H9 (cell line): Measurements from ENCODE around the gene CD300LG. TPM values are rescaled to one million over a fixed set of nuclear protein-coding genes. Genes with fewer than 3 reads are reported as not detected.

Experiments
- DNase-seq: peaks from one replicate; pipeline ENCODE4 v3.0.0-alpha.2; 2017
- H2AFZ ChIP-seq: one replicate; pipeline ENCODE4 v1.6.1; 2013; ENCODE audit warnings: mild to moderate bottlenecking, low read length, control low read depth, moderate library complexity
- H2AK5ac ChIP-seq: 2 replicates; pipeline ENCODE4 v1.6.1; 2013; ENCODE audit warnings: low read length, control low read depth, mixed read lengths; ENCODE audit not compliant: insufficient read length
- H2BK120ac ChIP-seq: one replicate; pipeline ENCODE4 v1.6.1; 2013; ENCODE audit warnings: low read depth, mild to moderate bottlenecking, low read length, control low read depth, inconsistent platforms; ENCODE audit not compliant: poor library complexity, severe bottlenecking
- H2BK12ac ChIP-seq: 2 replicates; pipeline ENCODE4 v1.6.1; 2013; ENCODE audit warnings: low read length, control low read depth, mixed read lengths, low read depth; ENCODE audit not compliant: insufficient read length
- H2BK15ac ChIP-seq: 2 replicates; pipeline ENCODE4 v1.6.1; 2013; ENCODE audit warnings: low read depth, low read length, control low read depth
- H2BK20ac ChIP-seq: one replicate; pipeline ENCODE4 v1.6.1; 2013; ENCODE audit warnings: low read depth, mild to moderate bottlenecking, low read length, control low read depth, inconsistent platforms; ENCODE audit not compliant: poor library complexity, severe bottlenecking
- H2BK5ac ChIP-seq: 2 replicates; pipeline ENCODE4 v1.6.1; 2013; ENCODE audit warnings: low read length, control low read depth, mixed read lengths; ENCODE audit not compliant: insufficient read length
- H3K14ac ChIP-seq: 2 replicates; pipeline ENCODE4 v1.6.1; 2013; ENCODE audit warnings: low read length, control low read depth; ENCODE audit not compliant: insufficient read depth
- H3K18ac ChIP-seq: 2 replicates; pipeline ENCODE4 v1.6.1; 2013; ENCODE audit warnings: low read depth, mild to moderate bottlenecking, mixed read lengths, low read length, control low read depth; ENCODE audit not compliant: insufficient read length
- H3K23ac ChIP-seq: 2 replicates; pipeline ENCODE4 v1.6.1; 2013; ENCODE audit warnings: low read length, control low read depth, mixed read lengths, low read depth; ENCODE audit not compliant: insufficient read length
- H3K23me2 ChIP-seq: 2 replicates; pipeline ENCODE4 v1.6.1; 2013; ENCODE audit warnings: low read depth, mild to moderate bottlenecking, mixed read lengths, low read length, control low read depth; ENCODE audit not compliant: insufficient read length, poor library complexity, severe bottlenecking
- H3K27ac ChIP-seq: 2 replicates; pipeline ENCODE4 v1.5.1; 2013; ENCODE audit warnings: low read length, control low read depth, mixed read lengths, low read depth; ENCODE audit not compliant: insufficient read length
- H3K27me3 ChIP-seq: 2 replicates; pipeline ENCODE4 v1.6.1; 2013; ENCODE audit warnings: low read length, control low read depth, inconsistent platforms; ENCODE audit not compliant: insufficient read depth
- H3K4ac ChIP-seq: 2 replicates; pipeline ENCODE4 v1.6.1; 2013; ENCODE audit warnings: low read depth, mild to moderate bottlenecking, control low read depth, inconsistent platforms, low read length, moderate library complexity
- H3K4me1 ChIP-seq: 2 replicates; pipeline ENCODE4 v1.6.1; 2013; ENCODE audit warnings: low read length, control low read depth, inconsistent platforms; ENCODE audit not compliant: insufficient read depth
- H3K4me2 ChIP-seq: 2 replicates; pipeline ENCODE4 v1.6.1; 2013; ENCODE audit warnings: low read length, control low read depth, mixed read lengths; ENCODE audit not compliant: insufficient read length, insufficient read depth
- H3K56ac ChIP-seq: 2 replicates; pipeline ENCODE4 v1.6.1; 2013; ENCODE audit warnings: low read depth, mild to moderate bottlenecking, mixed read lengths, low read length, control low read depth; ENCODE audit not compliant: insufficient read length
- H3K79me1 ChIP-seq: 2 replicates; pipeline ENCODE4 v1.6.1; 2013; ENCODE audit warnings: low read depth, mild to moderate bottlenecking, moderate library complexity, low read length, control low read depth, inconsistent platforms; ENCODE audit not compliant: insufficient read depth, poor library complexity, severe bottlenecking
- H3K79me2 ChIP-seq: 2 replicates; pipeline ENCODE4 v1.6.1; 2013; ENCODE audit warnings: low read length, control low read depth, inconsistent platforms; ENCODE audit not compliant: insufficient read depth
- H3K9ac ChIP-seq: 2 replicates; pipeline ENCODE4 v1.6.1; 2013; ENCODE audit warnings: low read length, control low read depth, mixed read lengths; ENCODE audit not compliant: insufficient read length; ENCODE audit errors: extremely low read depth
- H3K9me3 ChIP-seq: one replicate; pipeline ENCODE4 v1.6.1; 2013; ENCODE audit warnings: low read depth, low read length, inconsistent platforms; ENCODE audit not compliant: control insufficient read depth
- H3T11ph ChIP-seq: one replicate; pipeline ENCODE4 v1.6.1; 2013; ENCODE audit warnings: mild to moderate bottlenecking, low read length, control low read depth, inconsistent platforms
- H4K20me1 ChIP-seq: one replicate; pipeline ENCODE4 v1.6.1; 2013; ENCODE audit not compliant: control insufficient read depth, insufficient read length, insufficient read depth
- H4K5ac ChIP-seq: 2 replicates; pipeline ENCODE4 v1.6.1; 2013; ENCODE audit warnings: low read depth, mild to moderate bottlenecking, mixed read lengths, low read length, control low read depth; ENCODE audit not compliant: insufficient read length
- H4K8ac ChIP-seq: replicated peaks from 2 replicates; pipeline ENCODE4 v1.6.1; 2013; ENCODE audit warnings: low read length, control low read depth, mixed read lengths, low read depth; ENCODE audit not compliant: insufficient read length
- H4K91ac ChIP-seq: 2 replicates; pipeline ENCODE4 v1.6.1; 2013; ENCODE audit warnings: low read depth, mild to moderate bottlenecking, moderate library complexity, mixed read lengths, low read length, control low read depth; ENCODE audit not compliant: insufficient read length
- H3K27ac Mint-ChIP-seq, 3 experiments: 2 replicates in 2 of 3; 3 replicates in 1 of 3; pipeline ENCODE4 v1.8.0; 2020 to 2021; ENCODE audit warnings: mixed read lengths in 3 of 3, mild to moderate bottlenecking in 1 of 3, moderate library complexity in 1 of 3
- H3K27me3 Mint-ChIP-seq: 2 replicates; pipeline ENCODE4 v1.8.0; 2021; ENCODE audit warnings: low read depth, mild to moderate bottlenecking, moderate library complexity, mixed read lengths
- H3K36me3 Mint-ChIP-seq, 3 experiments: 2 replicates in 2 of 3; 3 replicates in 1 of 3; pipeline ENCODE4 v1.8.0; 2020 to 2021; ENCODE audit warnings: low read depth in 3 of 3, mixed read lengths in 3 of 3; ENCODE audit not compliant: insufficient read depth in 1 of 3
- H3K4me1 Mint-ChIP-seq, 2 experiments: 2 replicates each; pipeline ENCODE4 v1.8.0; 2020; ENCODE audit warnings: mixed read lengths in 2 of 2
- H3K4me3 Mint-ChIP-seq, 2 experiments: 2 replicates in 1 of 2; 3 replicates in 1 of 2; pipeline ENCODE4 v1.8.0; 2020 to 2021; ENCODE audit warnings: mild to moderate bottlenecking in 2 of 2, mixed read lengths in 2 of 2, moderate library complexity in 1 of 2
- H3K9me3 Mint-ChIP-seq, 2 experiments: 2 replicates in 1 of 2; 3 replicates in 1 of 2; pipeline ENCODE4 v1.8.0; 2020; ENCODE audit warnings: mild to moderate bottlenecking in 2 of 2, mixed read lengths in 2 of 2, moderate library complexity in 1 of 2
- CTCF ChIP-seq: fragments of 200-600 bp; sonication (generic); conservative IDR thresholded peaks from 3 replicates; pipeline ENCODE4 v1.8.0; 2021; ENCODE audit warnings: antibody characterized with exemption, mild to moderate bottlenecking
- WGBS: extraction: QIAGEN DNeasy Blood & Tissue Kit; methylation state at CpG from one replicate; pipeline ENCODE4 v1.1.7; 2013; ENCODE audit warnings: missing lambda C conversion rate, low lambda C conversion rate, mixed read lengths; ENCODE audit not compliant: insufficient read length; ENCODE audit errors: extremely low coverage; 5-methylcytosine and 5-hydroxymethylcytosine counted together
- total RNA-seq: library from RNA; stranded (reverse); gene quantifications from 2 replicates; pipeline ENCODE4 v1.2.1, GENCODE V29; 2021

The CD300LG gene
- total RNA-seq, 1 experiment from 2014 or later: not detected

DNA sequence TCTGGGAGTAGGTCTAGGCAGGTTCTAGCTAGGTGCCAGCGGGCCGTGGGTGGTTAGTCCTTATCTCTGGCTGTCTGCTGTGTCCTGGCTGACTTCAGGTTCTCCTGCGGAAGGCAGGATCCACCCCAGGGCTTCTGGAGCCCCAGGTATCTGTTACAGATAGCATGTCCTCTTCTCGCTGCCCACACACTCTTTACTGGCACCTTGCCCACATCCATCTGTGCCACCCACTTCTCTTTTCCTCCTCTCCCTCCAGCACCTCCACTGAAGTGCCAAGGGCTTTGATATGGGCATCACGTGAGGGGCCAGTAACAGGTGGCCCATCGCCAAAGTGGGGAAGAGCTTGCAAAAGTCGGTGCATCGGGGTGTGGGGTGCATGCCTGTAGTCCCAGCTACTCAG is 64.9 kb downstream of the CD300LG start:
- H3K23me2 ChIP-seq: peaks cover 15% of the 10 kb centered on the region
- no CpG with 5 or more reads among the region's 8 CpGs for WGBS
- no peak overlapping the region for H2BK5ac ChIP-seq
- H3K56ac ChIP-seq: no peak overlapping the region
- H3K4ac ChIP-seq: no peak overlapping the region
- TF ChIP-seq CTCF: no peak
- H4K91ac ChIP-seq: no peak overlapping the region
- Mint-ChIP-seq H3K36me3 (no peaks in the 10 kb centered on the region), H3K9me3 (peaks cover 0 to 5% of the 10 kb centered on the region in 2 experiments; a peak in 4 of 5 replicates), H3K27ac (no peak overlapping the region), H3K27me3 (peaks cover 47% of the 10 kb centered on the region), H3K4me1 (peaks cover 13 to 14% of the 10 kb centered on the region in 2 experiments), H3K4me3 (no peak overlapping the region)
- no peak overlapping the region for H2AK5ac ChIP-seq
- no peak overlapping the region for H2BK20ac ChIP-seq
- no peaks in the 10 kb centered on the region for H3K79me2 ChIP-seq
- H3K79me1 ChIP-seq: no peaks in the 10 kb centered on the region
- no peak for DNase-seq
- no peak overlapping the region for H2BK120ac ChIP-seq
- no peak overlapping the region for H2BK12ac ChIP-seq
- no peak overlapping the region for H4K5ac ChIP-seq
- no peak overlapping the region for H3K23ac ChIP-seq
- H3K9me3 ChIP-seq: no peaks in the 10 kb centered on the region
- no peak overlapping the region for H3T11ph ChIP-seq
- H2AFZ ChIP-seq: no peak overlapping the region
- H4K20me1 ChIP-seq: no peaks in the 10 kb centered on the region
- no peak overlapping the region for H3K18ac ChIP-seq
- no peak overlapping the region for H4K8ac ChIP-seq
- no peak overlapping the region for H2BK15ac ChIP-seq
- no peak overlapping the region for H3K4me2 ChIP-seq
- no peaks in the 10 kb centered on the region; the same call in 1 of the 2 replicates for H3K27me3 ChIP-seq
- H3K4me1 ChIP-seq: no peaks in the 10 kb centered on the region
- no peak overlapping the region for H3K14ac ChIP-seq
- no peak overlapping the region for H3K27ac ChIP-seq
- H3K9ac ChIP-seq: no peak overlapping the region
